Hematopoietic multipotent progenitor cell treated with erythropoietin and hydrocortisone succinate and interleukin-3 and kit ligand, for 6 days (in vitro differentiated cells): ENCODE measurements around the gene GRK4.

Experiments
- DNase-seq: peaks from one replicate; pipeline ENCODE4 v3.0.0-alpha.2; 2015

Gene GRK4

DNA sequence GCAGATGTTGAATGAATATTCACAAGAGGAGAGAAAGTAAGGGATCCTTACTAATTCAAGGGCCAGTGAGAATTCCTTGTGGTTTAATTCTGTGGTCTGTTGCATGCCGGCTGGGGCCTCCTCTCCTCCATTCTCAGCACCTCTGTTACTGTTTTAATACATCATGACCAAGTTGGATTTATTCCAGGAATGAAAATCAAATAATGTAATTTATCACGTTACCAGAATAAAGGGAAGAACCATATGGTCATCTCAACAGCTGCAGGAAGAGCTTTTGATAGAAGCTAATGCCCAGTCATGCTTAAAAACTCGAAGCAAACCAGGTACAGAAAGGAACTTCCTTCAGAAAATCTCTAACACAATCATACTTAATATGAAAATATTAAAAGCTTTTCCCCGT lies 54.1 kb downstream of the GRK4 start:
- DNase-seq = no peak

GRCh38 chr4:3019145-3019846 lies 55.9 kb downstream of the GRK4 start:
- no peak for DNase-seq

- no peak for DNase-seq
These were observed 57.8 kb downstream of the GRK4 start for GRCh38 chr4:3021127-3021526.

GRCh38 chr4:3021627-3022026 lies 58.3 kb downstream of the GRK4 start:
- no peak for DNase-seq

DNA sequence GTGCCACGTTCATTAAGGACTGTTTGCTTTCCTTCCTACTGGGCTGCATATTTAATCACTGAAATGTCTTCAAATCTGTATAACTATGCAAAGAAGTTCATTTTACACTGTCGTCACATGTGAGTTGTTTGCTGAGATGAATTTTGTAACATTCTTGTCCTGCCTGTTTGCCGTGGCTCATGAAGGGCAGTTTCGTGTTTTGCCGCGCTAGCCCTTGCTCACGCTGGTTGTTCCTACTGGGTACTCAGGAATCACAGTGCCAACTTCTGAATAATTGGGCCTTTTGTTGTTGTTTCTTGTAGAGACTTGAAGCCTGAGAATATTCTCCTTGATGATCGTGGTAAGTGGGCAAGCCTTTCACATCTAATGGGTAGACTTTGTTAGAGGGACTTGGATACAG lies 58.7 kb downstream of the GRK4 start:
- no peak for DNase-seq

- DNase-seq = no peak
These were observed 59.3 kb downstream of the GRK4 start for GRCh38 chr4:3022651-3023050.

DNA sequence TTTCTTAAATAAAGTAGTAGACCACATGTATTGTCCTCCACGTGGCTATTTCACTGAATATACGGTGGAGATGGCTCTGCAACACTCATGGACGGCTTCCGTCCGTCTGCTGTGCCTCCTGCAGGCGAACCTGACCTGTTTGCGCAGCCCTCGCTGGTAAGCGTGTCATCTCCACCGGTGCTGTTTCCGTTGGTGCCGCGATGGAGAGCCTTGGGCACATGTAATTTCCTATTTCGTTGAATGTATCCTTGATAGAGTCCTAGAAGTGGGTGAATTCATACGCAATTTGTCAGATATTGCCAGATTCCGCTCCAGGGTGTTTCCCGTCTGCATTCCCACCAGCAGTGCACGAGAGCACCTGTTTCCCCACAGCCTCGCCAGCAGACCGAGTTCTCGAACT lies 62.5 kb downstream of the GRK4 start:
- DNase-seq = no peak

DNA sequence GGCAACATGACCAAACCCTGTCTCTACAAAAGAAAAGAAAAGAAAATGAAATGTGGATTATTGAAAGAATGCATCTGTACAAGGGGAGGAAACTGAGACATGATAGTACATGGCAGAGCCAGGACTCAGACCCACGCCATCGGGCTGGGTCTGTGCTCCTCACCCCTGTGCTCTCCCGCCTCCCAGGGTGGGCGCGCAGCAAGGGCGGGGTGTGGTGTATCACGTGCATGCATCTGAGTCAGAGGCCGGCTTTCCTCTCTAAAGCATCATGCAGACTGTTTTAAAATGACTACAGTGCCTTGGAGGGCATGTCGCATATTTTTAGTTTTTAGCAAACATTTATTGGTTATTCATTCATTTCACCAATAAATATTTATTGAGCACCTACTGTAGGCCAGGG lies 63.2 kb downstream of the GRK4 start:
- peak; percentile 34 for DNase-seq

DNA sequence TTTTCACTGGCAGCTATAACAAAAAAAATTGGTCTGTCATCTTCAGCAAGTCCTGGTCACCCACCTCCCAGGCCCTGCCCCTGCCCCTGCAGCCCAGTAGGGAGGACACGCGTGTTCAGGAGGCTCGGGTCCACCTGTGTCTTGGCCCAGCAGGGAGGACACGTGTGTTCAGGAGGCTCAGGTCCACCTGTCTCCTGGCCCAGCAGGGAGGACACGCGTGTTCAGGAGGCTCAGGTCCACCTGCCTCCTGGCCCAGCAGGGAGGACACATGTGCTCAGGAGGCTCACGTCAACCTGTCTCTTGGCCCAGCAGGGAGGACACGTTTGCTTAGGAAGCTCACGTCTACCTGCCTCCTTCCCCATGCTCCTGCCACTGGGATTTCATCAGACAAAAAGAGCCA lies 66.1 kb downstream of the GRK4 start:
- no peak for DNase-seq

DNA sequence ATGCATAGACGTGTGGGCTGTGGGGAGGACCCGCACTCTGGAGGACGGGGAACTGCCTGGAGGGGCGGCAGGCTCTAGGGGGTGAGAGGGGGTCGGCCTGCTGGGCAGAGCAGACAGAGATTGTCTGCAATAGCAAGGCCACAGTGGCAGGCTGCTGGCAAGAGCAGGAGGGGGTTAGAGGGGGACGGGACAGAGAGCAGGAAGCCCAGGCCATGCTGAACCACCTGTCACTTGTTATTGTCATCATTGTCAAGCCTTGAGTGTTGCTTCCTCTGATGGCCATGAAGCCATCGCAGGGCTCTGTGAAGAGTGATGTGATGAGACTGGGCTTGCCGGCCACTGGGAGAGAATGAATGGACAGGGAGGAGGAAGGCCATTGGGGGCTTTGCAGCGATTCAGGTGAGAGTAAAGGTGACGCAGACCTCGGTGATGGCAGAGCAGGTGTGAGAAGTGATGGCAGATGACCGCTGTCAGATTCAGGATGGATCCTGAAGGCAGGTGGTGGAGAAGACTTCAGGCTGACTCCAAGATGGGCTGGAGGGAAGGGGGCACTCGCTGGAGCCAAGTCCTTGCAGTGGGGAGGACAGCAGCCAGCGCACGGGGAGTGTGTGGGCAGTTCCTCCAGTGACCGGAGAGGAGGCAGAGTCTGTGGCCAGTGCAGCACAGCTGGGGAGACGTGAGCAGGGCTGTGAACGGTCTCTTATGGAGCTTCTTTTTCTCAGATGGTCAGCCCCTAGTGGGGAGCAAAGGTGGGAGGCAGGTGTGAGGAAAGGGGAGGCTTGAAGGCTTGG lies 67.4 kb downstream of the GRK4 start:
- no peak for DNase-seq

GRCh38 chr4:3031357-3032082 lies 68.1 kb downstream of the GRK4 start:
- no peak for DNase-seq

GRCh38 chr4:3034231-3034630 lies 70.9 kb downstream of the GRK4 start:
- no peak for DNase-seq

DNA sequence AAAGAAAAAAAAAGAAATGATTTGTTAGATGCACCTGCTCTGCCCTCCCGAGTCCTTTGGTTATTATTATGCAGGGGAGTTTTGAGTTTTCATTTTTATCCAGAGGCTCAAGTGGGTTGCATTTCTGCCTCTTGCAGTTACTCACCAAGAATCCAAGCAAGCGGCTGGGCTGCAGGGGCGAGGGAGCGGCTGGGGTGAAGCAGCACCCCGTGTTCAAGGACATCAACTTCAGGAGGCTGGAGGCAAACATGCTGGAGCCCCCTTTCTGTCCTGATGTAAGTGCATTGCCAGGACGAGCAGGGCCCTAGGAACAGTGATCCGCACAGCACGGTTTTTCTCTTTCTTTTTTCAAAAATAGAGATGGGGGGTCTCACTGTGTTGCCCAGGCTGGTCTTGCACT lies 71.9 kb downstream of the GRK4 start:
- DNase-seq = no peak

GRCh38 chr4:3035674-3036073 lies 72.3 kb downstream of the GRK4 start:
- no peak for DNase-seq

GRCh38 chr4:3036131-3036952 lies 73.0 kb downstream of the GRK4 start:
- no peak for DNase-seq

DNA sequence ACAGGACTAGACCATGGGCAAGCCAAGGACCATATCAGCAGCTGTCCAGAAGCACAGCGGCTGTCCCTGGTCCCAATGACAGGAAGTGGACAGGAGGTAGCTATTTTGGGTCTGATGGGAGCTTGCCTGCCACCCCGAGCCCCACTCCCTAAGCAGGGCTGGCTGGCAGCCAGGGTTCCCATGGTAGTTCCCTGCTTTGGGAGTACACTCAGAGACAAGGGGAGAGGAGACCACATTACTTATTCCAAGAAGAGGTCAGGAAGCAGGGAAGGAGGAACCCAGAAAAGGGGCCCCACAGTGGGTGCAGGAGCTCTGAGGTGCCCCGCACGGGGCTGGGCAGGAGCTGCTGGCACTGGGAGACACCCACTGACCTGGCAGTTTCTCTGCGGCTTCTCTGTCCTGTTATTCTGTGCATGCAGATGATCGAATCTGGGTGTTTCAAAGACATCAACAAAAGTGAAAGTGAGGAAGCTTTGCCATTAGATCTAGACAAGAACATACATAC lies 74.6 kb downstream of the GRK4 start:
- DNase-seq = peak; percentile 67

- no peak for DNase-seq
These were observed 76.5 kb downstream of the GRK4 start for GRCh38 chr4:3039706-3040366.

DNA sequence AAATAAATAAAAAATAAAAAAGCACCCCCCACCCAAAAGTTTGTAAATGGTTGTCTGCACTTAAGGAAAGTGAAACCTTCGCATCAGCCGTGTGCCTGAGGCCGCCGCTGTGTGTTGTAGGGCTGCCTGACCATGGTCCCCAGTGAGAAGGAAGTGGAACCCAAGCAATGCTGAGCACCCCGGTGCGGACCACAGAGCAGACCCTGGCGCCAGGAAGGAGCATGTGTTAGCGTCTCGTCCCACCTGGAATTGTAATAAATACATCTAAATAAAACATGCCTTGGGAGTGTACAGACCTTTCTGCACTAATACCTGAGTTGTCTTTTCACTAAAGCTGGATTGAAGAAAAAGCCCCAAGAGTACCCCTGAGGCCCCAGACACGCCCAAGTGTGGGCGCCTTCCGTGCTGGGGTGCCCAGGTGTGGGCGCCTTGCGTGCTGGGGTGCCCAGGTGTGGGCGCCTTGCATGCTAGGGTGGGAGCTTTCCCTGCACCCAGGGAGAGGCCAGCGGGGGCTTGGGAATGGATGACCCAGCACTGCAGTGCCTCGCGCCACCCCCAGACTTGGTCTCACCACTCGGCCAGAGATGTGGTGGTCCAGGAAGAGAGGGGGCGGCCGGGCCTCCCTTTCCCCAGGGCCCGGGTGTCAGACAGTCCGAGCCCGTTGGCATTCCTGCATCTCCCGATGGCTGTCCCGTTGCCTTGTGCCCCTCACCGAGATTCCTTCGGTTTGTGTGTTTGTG lies 77.3 kb downstream of the GRK4 start:
- no peak for DNase-seq

DNA sequence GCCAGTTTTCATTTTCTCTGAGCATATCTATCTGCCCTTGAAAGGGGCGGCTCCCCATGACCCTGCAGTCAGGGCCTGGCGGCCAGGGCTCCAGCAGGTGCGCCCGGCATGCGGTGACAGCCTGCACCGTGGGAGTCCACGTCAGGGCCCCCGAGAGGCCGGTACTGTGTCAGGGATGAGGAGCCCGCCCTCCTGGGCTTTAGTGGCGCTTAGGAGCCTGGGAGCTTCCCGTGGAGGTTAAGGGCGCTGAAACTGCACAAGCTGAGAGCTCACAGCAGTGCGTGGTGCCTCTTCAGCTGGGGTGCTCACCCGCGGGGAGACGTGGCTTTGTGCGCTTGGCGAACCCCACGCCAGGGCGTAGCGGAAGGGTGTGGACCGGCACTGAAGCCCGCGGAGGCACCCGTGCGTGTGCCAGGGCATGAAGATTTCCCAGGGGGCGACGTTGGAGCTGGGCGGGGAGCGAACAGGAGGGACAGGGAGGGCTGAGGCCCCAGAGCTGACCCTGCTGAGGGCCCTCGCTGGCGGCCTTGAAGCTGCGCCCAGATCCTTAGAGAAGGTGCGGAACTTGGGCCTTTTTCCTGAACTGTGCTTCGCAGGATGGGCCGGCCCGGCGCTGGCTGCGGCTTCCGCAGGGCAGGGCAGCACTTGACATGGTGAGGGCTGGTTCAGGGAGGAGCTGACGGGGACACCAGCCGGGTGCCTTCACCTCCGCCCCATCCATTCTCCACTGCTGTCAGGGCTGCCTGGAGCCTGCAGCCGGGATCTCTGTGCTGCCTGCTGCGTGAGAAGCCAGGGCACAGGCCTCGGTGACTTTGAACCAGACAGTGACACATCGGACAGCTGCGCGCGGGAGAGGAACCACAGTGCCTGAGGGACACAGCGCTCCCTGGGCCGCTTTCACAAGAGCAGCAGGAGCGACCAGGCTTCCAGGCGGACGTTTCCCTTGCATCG lies 78.1 kb downstream of the GRK4 start:
- peak; percentile 61 for DNase-seq

DNA sequence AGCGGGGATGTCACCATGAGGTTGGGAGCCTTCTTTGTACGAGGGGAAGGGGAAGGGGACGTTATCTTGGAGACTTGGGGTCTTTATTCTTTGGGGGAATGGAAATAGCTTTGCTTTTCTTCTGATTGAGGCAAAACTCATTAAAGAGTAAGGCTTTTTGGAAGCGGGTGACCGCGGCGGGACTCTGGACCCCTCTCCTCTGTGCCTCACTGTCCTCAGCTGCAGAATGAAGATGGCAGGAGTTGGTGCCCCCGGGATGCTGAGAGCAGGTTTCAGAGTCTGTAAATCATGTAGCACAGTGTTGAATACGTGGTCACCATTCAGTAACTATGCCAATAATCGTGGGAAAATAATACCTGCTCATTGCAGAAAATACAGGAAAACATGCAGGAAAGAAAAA lies 78.9 kb downstream of the GRK4 start:
- DNase-seq = no peak
